Calu3 (cell line): Measurements from ENCODE around the gene RNF157. TPM values are rescaled to one million over a fixed set of nuclear protein-coding genes. Genes with fewer than 3 reads are reported as not detected.

Source experiments
- BruUV-seq: library from RNA; stranded (reverse); fragments of 400-500 nt; replicated peaks from 2 replicates; lab custom pipeline; 2021; lab: Mats Ljungman, UMichigan
- CTCF ChIA-PET: fragments of 300-600 bp; sonication (Branson Sonifier 250); formaldehyde crosslinking; loops from one replicate; lab custom pipeline; 2022; ENCODE audit warnings: antibody characterized with exemption; lab: Charles Lee
- DNase-seq: peaks from one replicate; pipeline ENCODE4 v3.0.0; 2022
- H3K27ac Mint-ChIP-seq: one replicate; pipeline ENCODE4 v1.8.0; 2022; ENCODE audit warnings: mixed read lengths; ENCODE audit not compliant: unreplicated experiment
- H3K27me3 Mint-ChIP-seq: one replicate; pipeline ENCODE4 v1.8.0; 2022; ENCODE audit warnings: mixed read lengths; ENCODE audit not compliant: unreplicated experiment
- H3K36me3 Mint-ChIP-seq: one replicate; pipeline ENCODE4 v1.8.0; 2022; ENCODE audit warnings: mild to moderate bottlenecking, moderate library complexity, mixed read lengths; ENCODE audit not compliant: insufficient read depth, unreplicated experiment
- H3K4me1 Mint-ChIP-seq: one replicate; pipeline ENCODE4 v1.8.0; 2022; ENCODE audit warnings: mild to moderate bottlenecking, low read depth, mixed read lengths; ENCODE audit not compliant: unreplicated experiment
- H3K4me3 Mint-ChIP-seq: one replicate; pipeline ENCODE4 v1.8.0; 2022; ENCODE audit warnings: mild to moderate bottlenecking, low read depth, moderate library complexity, mixed read lengths; ENCODE audit not compliant: unreplicated experiment
- H3K9me3 Mint-ChIP-seq: one replicate; pipeline ENCODE4 v1.8.0; 2022; ENCODE audit warnings: low read depth, mixed read lengths; ENCODE audit not compliant: unreplicated experiment
- CTCF ChIP-seq: fragments of 200-600 bp; IDR thresholded peaks from one replicate; pipeline ENCODE4 v1.8.0; 2022; ENCODE audit warnings: antibody characterized with exemption; ENCODE audit not compliant: unreplicated experiment
- intact Hi-C: fragments of 100-400 bp; cut with micrococcal nuclease; formaldehyde crosslinking; loops from one replicate; pipeline ENCODE4 v1.10.0; 2022; ENCODE audit not compliant: unreplicated experiment
- total RNA-seq: library from RNA; stranded (reverse); gene quantifications from 2 replicates; pipeline ENCODE4 v1.2.3, GENCODE V29; 2022

The RNF157 gene
- total RNA-seq, 1 experiment from 2014 or later: 17.6 TPM

GRCh38 chr17:76155988-76156661, 84.2 kb downstream of the RNF157 start:
- CTCF ChIA-PET: no interaction called here
- no peak for DNase-seq
- Mint-ChIP-seq H3K9me3 (no peaks in the 10 kb centered on the region), H3K36me3 (peaks cover 11% of the 10 kb centered on the region), H3K4me1 (no peaks in the 10 kb centered on the region), H3K27ac (no peak overlapping the region), H3K4me3 (no peak overlapping the region), H3K27me3 (no peaks in the 10 kb centered on the region)
- no TSS peak for BruUV-seq
- intact Hi-C loops: no loop called here
- no peak for TF ChIP-seq CTCF

GRCh38 chr17:76154936-76155845, 85.1 kb downstream of the RNF157 start:
- CTCF ChIA-PET: interaction anchor here (0.6 kb wide), 1 partner anchor 71 kb away, joined by 4 read pairs; no protein-coding TSS in a partner anchor
- no peak overlapping the region for H3K27ac Mint-ChIP-seq
- no peaks in the 10 kb centered on the region for H3K9me3 Mint-ChIP-seq
- no peak overlapping the region for H3K4me3 Mint-ChIP-seq
- H3K27me3 Mint-ChIP-seq: no peaks in the 10 kb centered on the region
- H3K36me3 Mint-ChIP-seq: peaks cover 11% of the 10 kb centered on the region
- no peak for TF ChIP-seq CTCF
- BruUV-seq: no TSS peak
- no peak for DNase-seq
- no peaks in the 10 kb centered on the region for H3K4me1 Mint-ChIP-seq
- intact Hi-C loops: no loop called here

- peaks cover 9% of the 10 kb centered on the region for H3K36me3 Mint-ChIP-seq
- no peak overlapping the region for H3K4me3 Mint-ChIP-seq
- no peak overlapping the region for H3K27ac Mint-ChIP-seq
- BruUV-seq: no TSS peak
- H3K4me1 Mint-ChIP-seq: no peaks in the 10 kb centered on the region
- intact Hi-C loops: no loop called here
- no peaks in the 10 kb centered on the region for H3K9me3 Mint-ChIP-seq
- CTCF ChIA-PET: no interaction called here
- DNase-seq: no peak
- no peak for TF ChIP-seq CTCF
- H3K27me3 Mint-ChIP-seq: no peaks in the 10 kb centered on the region
Measured at GRCh38 chr17:76154292-76154691, 86.0 kb downstream of the RNF157 start.

GRCh38 chr17:76153640-76154039, 86.7 kb downstream of the RNF157 start:
- DNase-seq: no peak
- Mint-ChIP-seq H3K9me3 (no peaks in the 10 kb centered on the region), H3K4me1 (no peaks in the 10 kb centered on the region), H3K36me3 (peaks cover 8% of the 10 kb centered on the region), H3K27me3 (no peaks in the 10 kb centered on the region), H3K27ac (no peak overlapping the region), H3K4me3 (no peak overlapping the region)
- no peak for TF ChIP-seq CTCF
- BruUV-seq: no TSS peak
- intact Hi-C loops: no loop called here
- CTCF ChIA-PET: interaction anchor here (1.1 kb wide), 1 partner anchor 84 kb away, joined by 3 read pairs; no protein-coding TSS in a partner anchor
